ENCODE data around the gene APOBEC3A.

DNA sequence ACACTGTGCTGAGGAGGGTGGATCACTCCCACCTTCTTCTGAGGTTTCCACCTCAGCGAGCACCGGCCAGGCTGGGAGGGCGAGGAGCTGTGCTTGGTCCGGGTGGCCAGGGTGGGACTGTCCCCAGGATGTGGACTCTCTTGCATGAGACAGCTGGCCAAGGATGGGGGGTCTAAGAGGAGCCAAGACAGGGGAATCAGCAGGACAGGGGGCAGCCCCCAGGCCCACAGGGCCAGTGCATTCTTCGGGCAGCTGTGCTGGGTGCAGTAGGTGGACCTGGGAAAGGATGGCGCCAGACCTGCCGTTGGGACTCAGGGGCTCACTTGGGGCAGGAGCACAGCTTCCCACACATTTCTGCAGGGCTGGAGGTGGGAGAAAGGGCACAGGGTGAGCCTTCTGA lies 9.5 kb downstream of the APOBEC3A start:
- no peak for TF ChIP-seq EP300 (IDR thresholded peaks at IDR 0.05)
- TF ChIP-seq, protein P1, sequence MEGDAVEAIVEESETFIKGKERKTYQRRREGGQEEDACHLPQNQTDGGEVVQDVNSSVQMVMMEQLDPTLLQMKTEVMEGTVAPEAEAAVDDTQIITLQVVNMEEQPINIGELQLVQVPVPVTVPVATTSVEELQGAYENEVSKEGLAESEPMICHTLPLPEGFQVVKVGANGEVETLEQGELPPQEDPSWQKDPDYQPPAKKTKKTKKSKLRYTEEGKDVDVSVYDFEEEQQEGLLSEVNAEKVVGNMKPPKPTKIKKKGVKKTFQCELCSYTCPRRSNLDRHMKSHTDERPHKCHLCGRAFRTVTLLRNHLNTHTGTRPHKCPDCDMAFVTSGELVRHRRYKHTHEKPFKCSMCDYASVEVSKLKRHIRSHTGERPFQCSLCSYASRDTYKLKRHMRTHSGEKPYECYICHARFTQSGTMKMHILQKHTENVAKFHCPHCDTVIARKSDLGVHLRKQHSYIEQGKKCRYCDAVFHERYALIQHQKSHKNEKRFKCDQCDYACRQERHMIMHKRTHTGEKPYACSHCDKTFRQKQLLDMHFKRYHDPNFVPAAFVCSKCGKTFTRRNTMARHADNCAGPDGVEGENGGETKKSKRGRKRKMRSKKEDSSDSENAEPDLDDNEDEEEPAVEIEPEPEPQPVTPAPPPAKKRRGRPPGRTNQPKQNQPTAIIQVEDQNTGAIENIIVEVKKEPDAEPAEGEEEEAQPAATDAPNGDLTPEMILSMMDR (IDR thresholded peaks at IDR 0.05) = no peak
- no peak for TF ChIP-seq POLR2A (IDR thresholded peaks at IDR 0.05)
- TF ChIP-seq POLR2AphosphoS5 (IDR thresholded peaks at IDR 0.05) = no peak
